Bronchial epithelial cell (primary cell): ENCODE results near the gene TRIM47. TPM values are rescaled to one million over a fixed set of nuclear protein-coding genes. Genes with fewer than 3 reads are reported as not detected.

Experiments
- DNase-seq: peaks from one replicate; pipeline ENCODE4 v3.0.0-alpha.2; 2010; ENCODE audit warnings: low read depth
- FAIRE-seq: peaks from 2 replicates; lab custom pipeline; 2011; peaks lifted over from hg19 to GRCh38; lab: Jason Lieb, UNC
- H3K27me3 ChIP-seq: 2 replicates; pipeline ENCODE4 v1.5.1; 2011; ENCODE audit warnings: low read length; ENCODE audit not compliant: control insufficient read depth, insufficient read depth
- H3K36me3 ChIP-seq: 2 replicates; pipeline ENCODE4 v1.5.1; 2011; ENCODE audit warnings: low read length; ENCODE audit not compliant: control insufficient read depth, insufficient read depth
- H3K4me3 ChIP-seq: 2 replicates; pipeline ENCODE4 v1.5.1; 2011; ENCODE audit warnings: mild to moderate bottlenecking, low read depth, low read length, control low read depth
- CTCF ChIP-seq: IDR thresholded peaks from 2 replicates; pipeline ENCODE4 v1.5.1; 2011; ENCODE audit warnings: mild to moderate bottlenecking, moderate library complexity, low read length, control low read depth, inconsistent platforms; ENCODE audit not compliant: insufficient read depth, severe bottlenecking
- total RNA-seq: library from RNA; depleted of rRNA; stranded (reverse); fragments of >200 nt; gene quantifications from 2 replicates; pipeline ENCODE4 v1.2.1, GENCODE V29; 2014

TRIM47 gene
- total RNA-seq, 1 donor from 2014 or later, result 10.5 TPM

- H3K4me3 ChIP-seq, result peak overlapping the region; percentile 39
Measured at GRCh38 chr17:75842963-75843576, 35.3 kb downstream of the TRIM47 start.

GRCh38 chr17:75842411-75842810, 36.0 kb downstream of the TRIM47 start:
- Histone ChIP-seq H3K4me3 (no peak overlapping the region), H3K36me3 (peaks cover 17% of the 10 kb centered on the region), H3K27me3 (no peaks in the 10 kb centered on the region)
- DNase-seq, result no peak
- FAIRE-seq, result no peak
- TF ChIP-seq CTCF, result no peak

More at GRCh38 chr17:75842963-75843576, 35.3 kb downstream of the TRIM47 start:
- FAIRE-seq (no peak), DNase-seq (no peak)
- TF ChIP-seq CTCF, result no peak
- Histone ChIP-seq H3K36me3 (peaks cover 22% of the 10 kb centered on the region), H3K27me3 (no peaks in the 10 kb centered on the region)

GRCh38 chr17:75840799-75841164, 37.6 kb downstream of the TRIM47 start:
- no peak for TF ChIP-seq CTCF
- H3K4me3 ChIP-seq, result no peak overlapping the region
- no peaks in the 10 kb centered on the region for H3K27me3 ChIP-seq
- peaks cover 9% of the 10 kb centered on the region for H3K36me3 ChIP-seq
- FAIRE-seq (no peak), DNase-seq (no peak)

- TF ChIP-seq CTCF, result no peak
- Histone ChIP-seq H3K4me3 (no peak overlapping the region), H3K27me3 (no peaks in the 10 kb centered on the region), H3K36me3 (peaks cover 9% of the 10 kb centered on the region)
- no peak for FAIRE-seq
- no peak for DNase-seq
Measured at GRCh38 chr17:75839942-75840798, 38.2 kb downstream of the TRIM47 start.

- FAIRE-seq (no peak), DNase-seq (no peak)
- no peaks in the 10 kb centered on the region for H3K27me3 ChIP-seq
- peaks cover 9% of the 10 kb centered on the region for H3K36me3 ChIP-seq
- no peak for TF ChIP-seq CTCF
- H3K4me3 ChIP-seq, result no peak overlapping the region
Measured at GRCh38 chr17:75838410-75838809, 40.0 kb downstream of the TRIM47 start.
